ENCODE data around the gene SBK2.
"Not testable (repeated sequence)": the region's sequence is repeated elsewhere in the genome, so short reads cannot be mapped to it uniquely, and the experiment has no call there.

Gene SBK2

DNA sequence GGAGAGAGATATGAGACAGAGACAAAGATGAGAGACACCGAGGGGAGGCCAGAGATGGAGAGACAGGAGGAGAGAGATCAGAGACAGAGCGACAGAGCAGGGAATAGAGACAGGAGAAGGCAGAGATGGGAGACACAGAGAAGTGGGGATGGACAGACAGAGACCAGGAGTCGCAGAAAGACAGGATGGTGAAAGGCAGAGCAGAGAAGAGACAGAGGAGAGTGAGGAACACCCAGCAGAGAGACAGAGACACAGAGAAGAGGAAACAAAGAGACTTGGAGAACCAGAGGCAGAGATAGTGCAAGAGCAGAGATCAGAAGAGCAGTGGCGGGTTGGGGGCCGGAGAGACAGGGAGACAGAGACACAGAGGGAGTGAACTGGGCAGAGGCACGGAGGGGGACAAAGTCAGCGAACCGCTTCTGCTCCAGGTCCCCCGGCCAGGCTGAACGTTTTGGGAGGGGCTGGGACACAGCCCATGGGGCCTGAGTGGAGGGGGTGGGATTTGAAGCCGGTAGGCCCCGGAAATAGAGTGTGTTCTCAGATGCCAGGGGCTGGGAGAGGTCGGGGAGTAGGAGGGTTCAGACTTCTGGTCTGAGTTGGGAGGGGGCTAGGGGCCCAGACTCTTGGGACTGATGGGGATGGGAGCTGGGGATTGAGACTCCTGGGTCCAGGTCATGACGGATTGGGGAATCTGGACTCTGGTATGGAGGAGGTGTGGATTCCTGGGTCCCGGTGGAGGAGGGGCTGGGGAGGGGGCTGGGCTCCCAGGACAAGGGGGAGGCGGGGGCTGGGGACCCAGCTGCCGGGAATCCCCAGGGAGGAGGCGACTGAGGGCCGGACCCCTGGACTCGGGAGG, 43.1 kb upstream of the SBK2 start:
- no peaks in the 10 kb centered on the region for H3K9me3 ChIP-seq
- H3K9ac ChIP-seq, result peak overlapping the region; percentile 85
- H4K20me1 ChIP-seq, result peaks cover 15% of the 10 kb centered on the region
- peaks cover 30% of the 10 kb centered on the region for H3K4me1 ChIP-seq
- no peaks in the 10 kb centered on the region for H3K27me3 ChIP-seq
- TF ChIP-seq Cebpa-rat (IDR thresholded peaks at IDR 0.05), result no peak
- peak overlapping the region; percentile 94 for H3K4me2 ChIP-seq
- H3K36me3 ChIP-seq, result peaks cover 37% of the 10 kb centered on the region
- peak overlapping the region; percentile 80 for H3K4me3 ChIP-seq
- H3K27ac ChIP-seq, result peak overlapping the region; percentile 85

DNA sequence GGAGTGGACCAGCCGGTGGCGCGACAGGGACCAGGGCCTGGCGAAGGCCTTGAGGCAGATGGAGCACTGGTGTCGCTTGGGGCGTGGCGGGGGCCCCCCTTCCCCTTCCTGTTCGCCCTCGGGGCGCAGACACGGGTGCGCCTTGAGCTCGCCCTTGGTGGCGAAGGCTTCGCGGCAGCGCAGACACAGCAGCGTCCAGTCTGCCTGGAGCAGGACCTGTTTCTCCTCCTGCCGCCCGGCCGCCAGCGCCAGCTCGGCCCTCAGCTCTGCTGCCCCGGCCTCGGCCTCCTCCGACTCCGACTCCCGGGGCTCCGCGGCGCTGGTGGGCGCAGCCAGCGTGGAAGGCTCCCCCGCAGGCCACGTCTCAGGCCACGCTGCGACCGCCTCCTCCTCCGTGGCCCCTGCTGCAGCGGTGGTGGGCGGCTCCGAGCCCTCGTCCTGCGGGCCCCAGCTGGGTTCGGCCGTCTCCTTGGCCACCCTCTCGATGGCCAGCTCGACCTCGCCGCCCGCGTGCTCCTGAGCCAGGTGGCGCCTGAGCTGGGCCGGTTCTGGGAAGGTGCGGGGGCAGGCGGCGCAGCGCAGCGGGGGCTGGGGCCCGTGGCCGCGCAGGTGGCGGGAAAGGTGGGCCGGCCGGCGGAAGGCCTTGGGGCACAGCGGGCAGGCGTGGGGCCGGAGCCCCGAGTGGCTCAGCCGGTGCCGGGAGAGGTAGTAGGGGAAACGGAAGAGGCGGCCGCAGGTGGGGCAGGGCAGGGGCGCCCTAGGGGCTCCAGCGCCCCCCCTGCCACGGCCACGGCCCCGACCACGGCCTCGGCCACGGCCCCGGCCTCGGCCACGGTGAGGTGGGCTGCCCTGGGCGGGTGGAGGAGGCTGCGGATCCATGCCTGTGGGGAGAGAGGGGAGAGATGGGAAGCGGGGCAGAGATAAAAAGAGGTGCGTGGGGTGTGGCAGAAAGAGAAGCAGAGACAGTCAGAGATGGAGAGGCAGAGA, 42.1 kb upstream of the SBK2 start:
- Histone ChIP-seq H3K27me3 (no peaks in the 10 kb centered on the region), H3K9ac (peak overlapping the region; percentile 85), H3K4me3 (peak overlapping the region; percentile 80), H3K36me3 (peaks cover 37% of the 10 kb centered on the region), H3K27ac (peak overlapping the region; percentile 85), H3K4me1 (peaks cover 23% of the 10 kb centered on the region), H3K9me3 (no peaks in the 10 kb centered on the region), H4K20me1 (peaks cover 15% of the 10 kb centered on the region), H3K4me2 (peak overlapping the region; percentile 94)
- TF ChIP-seq Cebpa-rat (IDR thresholded peaks at IDR 0.05), result no peak

- H4K20me1 ChIP-seq, result peaks cover 15% of the 10 kb centered on the region
- H3K9ac ChIP-seq, result no peak overlapping the region
- no peaks in the 10 kb centered on the region for H3K27me3 ChIP-seq
- TF ChIP-seq Cebpa-rat (IDR thresholded peaks at IDR 0.05), result no peak
- H3K4me2 ChIP-seq, result no peak overlapping the region
- H3K4me3 ChIP-seq, result no peak overlapping the region
- H3K9me3 ChIP-seq, result no peaks in the 10 kb centered on the region
- peaks cover 37% of the 10 kb centered on the region for H3K36me3 ChIP-seq
- H3K4me1 ChIP-seq, result peaks cover 23% of the 10 kb centered on the region
- H3K27ac ChIP-seq, result no peak overlapping the region
Observed at GRCh38 chr19:55578031-55578760, 41.3 kb upstream of the SBK2 start.

- TF ChIP-seq Cebpa-rat (IDR thresholded peaks at IDR 0.05), result no peak
- Histone ChIP-seq H3K4me2 (no peak overlapping the region), H3K27ac (no peak overlapping the region), H3K4me1 (peaks cover 20% of the 10 kb centered on the region), H3K4me3 (no peak overlapping the region), H4K20me1 (peaks cover 15% of the 10 kb centered on the region), H3K9me3 (no peaks in the 10 kb centered on the region), H3K36me3 (peaks cover 37% of the 10 kb centered on the region), H3K27me3 (no peaks in the 10 kb centered on the region), H3K9ac (no peak overlapping the region)
Observed at GRCh38 chr19:55576746-55577145, 39.8 kb upstream of the SBK2 start.

DNA sequence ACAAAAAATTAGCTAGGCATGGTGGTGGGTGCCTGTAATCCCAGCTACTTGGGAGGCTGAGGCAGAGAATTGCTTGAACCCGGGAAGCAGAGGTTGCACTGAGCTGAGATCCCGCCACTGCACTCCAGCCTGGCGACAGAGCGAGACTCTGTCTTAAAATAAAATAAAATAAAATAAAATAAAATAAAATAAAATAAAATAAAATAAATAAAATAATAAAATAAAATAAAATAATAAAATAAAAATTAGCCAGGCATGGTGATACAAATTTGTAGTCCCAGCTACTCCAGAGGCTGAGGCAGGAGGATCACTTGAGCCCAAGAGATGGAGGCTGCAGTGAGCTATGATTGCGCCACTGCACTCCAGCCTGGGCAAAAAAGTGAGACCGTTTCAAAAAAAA, 37.0 kb upstream of the SBK2 start:
- not testable (repeated sequence) for H4K20me1 ChIP-seq, H3K9me3 ChIP-seq, H3K27me3 ChIP-seq, H3K4me1 ChIP-seq, H3K4me3 ChIP-seq, H3K9ac ChIP-seq, H3K4me2 ChIP-seq, H3K27ac ChIP-seq
- peaks cover 32% of the 10 kb centered on the region for H3K36me3 ChIP-seq

DNA sequence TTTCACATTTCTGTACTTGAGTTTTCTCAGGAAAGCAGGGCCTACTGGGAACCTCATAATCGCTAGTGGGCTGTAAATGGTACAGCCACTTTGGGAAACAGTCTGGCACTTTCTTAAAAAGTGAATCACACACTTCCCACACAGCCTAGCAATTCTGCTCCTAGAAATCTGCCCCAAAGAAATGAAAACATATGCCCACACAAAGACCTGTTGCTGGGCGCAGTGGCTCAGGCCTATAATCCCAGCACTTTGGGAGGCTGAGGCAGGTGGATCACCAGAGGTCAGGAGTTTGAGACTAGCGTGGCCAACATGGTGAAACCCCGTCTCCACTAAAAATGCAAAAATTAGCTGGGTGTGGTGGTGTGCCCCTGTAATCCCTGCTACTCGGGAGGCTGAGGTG, 32.5 kb upstream of the SBK2 start:
- H3K4me3 ChIP-seq, H3K4me1 ChIP-seq, H3K27me3 ChIP-seq, H4K20me1 ChIP-seq, H3K36me3 ChIP-seq, H3K9me3 ChIP-seq, H3K4me2 ChIP-seq, H3K27ac ChIP-seq, H3K9ac ChIP-seq: not testable (repeated sequence)

DNA sequence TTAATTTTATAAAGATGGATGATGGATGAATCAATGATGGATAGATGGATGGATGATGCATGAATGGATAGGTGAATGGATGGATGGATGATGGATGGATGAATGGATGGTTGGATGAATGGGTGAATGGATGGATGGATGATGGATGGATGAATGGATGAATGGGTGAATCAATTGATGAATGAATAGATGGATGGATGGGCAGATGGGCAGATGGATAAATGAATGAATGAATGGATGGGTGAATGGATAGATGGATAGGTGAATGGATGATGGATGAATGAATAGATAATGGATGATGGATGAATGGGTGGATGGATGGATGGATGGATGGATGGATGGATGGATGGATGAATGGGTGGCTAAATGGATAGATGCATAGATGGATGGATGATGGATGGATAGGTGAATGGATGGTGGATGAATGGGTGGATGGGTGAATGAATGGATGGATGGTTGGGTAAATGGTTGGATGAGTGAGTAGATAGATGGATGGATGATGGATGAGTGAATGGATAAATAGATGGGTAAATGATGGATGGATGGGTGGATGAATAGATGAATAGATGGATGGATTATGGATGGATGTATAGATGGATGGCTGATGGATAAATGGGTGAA, 30.9 kb upstream of the SBK2 start:
- Histone ChIP-seq H3K9ac (no peak overlapping the region), H3K27me3 (no peaks in the 10 kb centered on the region), H3K4me3 (no peak overlapping the region), H3K4me1 (peaks cover 9% of the 10 kb centered on the region; the same call in 1 of the 2 replicates), H4K20me1 (no peaks in the 10 kb centered on the region), H3K36me3 (no peaks in the 10 kb centered on the region), H3K4me2 (no peak overlapping the region), H3K27ac (no peak overlapping the region), H3K9me3 (no peaks in the 10 kb centered on the region)
- no peak for TF ChIP-seq Cebpa-rat (IDR thresholded peaks at IDR 0.05)

DNA sequence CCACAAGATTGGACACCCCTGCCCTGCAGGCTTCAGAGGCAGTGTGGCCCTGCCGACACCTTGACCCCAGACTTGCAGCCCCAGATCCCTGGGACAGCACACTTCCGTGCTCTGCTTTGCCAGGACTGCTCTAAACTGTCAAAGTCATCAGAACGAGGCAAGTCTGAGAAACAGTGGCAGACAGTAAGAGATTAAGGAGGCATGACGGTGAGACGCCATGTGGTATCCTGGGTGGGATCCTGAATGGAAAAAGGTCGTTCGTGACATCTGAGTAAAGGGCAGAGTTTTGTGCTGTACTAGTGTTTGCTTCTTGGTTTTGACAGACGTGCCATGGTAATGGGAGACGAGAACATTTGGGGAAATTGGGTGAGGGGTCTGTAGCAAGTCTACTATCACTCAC, 29.9 kb upstream of the SBK2 start:
- H3K4me1 ChIP-seq, result peaks cover 9% of the 10 kb centered on the region; the same call in 1 of the 2 replicates
- no peaks in the 10 kb centered on the region for H3K36me3 ChIP-seq
- no peak overlapping the region for H3K9ac ChIP-seq
- no peak overlapping the region for H3K4me3 ChIP-seq
- H3K27me3 ChIP-seq, result no peaks in the 10 kb centered on the region
- no peaks in the 10 kb centered on the region for H4K20me1 ChIP-seq
- H3K4me2 ChIP-seq, result no peak overlapping the region
- no peaks in the 10 kb centered on the region for H3K9me3 ChIP-seq
- no peak overlapping the region for H3K27ac ChIP-seq
- TF ChIP-seq Cebpa-rat (IDR thresholded peaks at IDR 0.05), result no peak

DNA sequence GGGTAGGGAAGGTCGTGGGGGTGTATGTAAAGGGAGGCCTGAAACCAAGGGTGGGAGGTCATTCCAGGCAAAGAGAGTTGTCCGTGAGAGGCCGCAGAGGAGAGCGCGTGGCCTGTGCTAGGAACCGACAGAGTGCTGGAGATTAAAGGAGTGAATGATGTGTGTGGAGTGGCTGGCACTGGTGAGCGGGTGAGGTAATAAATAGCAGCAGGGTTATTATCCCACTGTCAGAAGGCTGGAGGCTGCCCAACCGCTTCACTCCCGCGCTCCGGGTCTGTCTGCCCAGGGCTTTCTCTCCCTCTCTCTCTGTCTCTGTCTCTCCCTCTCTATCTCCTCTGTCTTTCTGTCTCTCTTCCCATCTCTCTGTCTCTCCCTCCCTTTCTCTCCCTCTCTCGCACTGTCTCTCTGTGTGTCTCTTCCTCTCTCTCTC, 26.3 kb upstream of the SBK2 start:
- Histone ChIP-seq H3K4me1 (peaks cover 9% of the 10 kb centered on the region; the same call in 1 of the 2 replicates), H3K4me2 (no peak overlapping the region), H3K9ac (no peak overlapping the region), H4K20me1 (no peaks in the 10 kb centered on the region), H3K9me3 (peaks cover 6% of the 10 kb centered on the region), H3K36me3 (no peaks in the 10 kb centered on the region), H3K27me3 (no peaks in the 10 kb centered on the region), H3K4me3 (no peak overlapping the region), H3K27ac (no peak overlapping the region)
- TF ChIP-seq Cebpa-rat (IDR thresholded peaks at IDR 0.05), result no peak
